Thyroid gland (tissue), 4 donors: ENCODE data around the gene SYCE3.

Experiments used
- CTCF ChIP-seq, 6 experiments: fragments of 200-600 bp in 3 of 6; fragments of 450-650 bp in 3 of 6; sonication (generic) in 3 of 6; IDR thresholded peaks; one replicate each; pipeline ENCODE4 v1.5.1; 2016 to 2019; ENCODE audit warnings: antibody characterized with exemption in 6 of 6, mild to moderate bottlenecking in 2 of 6, inconsistent platforms in 1 of 6, moderate library complexity in 1 of 6
- POLR2A ChIP-seq, 2 donors: fragments of 450-650 bp; IDR thresholded peaks; one replicate each; pipeline ENCODE4 v1.6.1; 2017; ENCODE audit warnings: antibody characterized with exemption in 2 of 2, mild to moderate bottlenecking in 2 of 2, moderate library complexity in 1 of 2

- TF ChIP-seq CTCF (IDR thresholded peaks at IDR 0.05) = no peak
- TF ChIP-seq POLR2A (IDR thresholded peaks at IDR 0.05) = no peak
Observed at GRCh38 chr22:50606165-50606945, 43.6 kb upstream of the SYCE3 start.
